Right lobe of liver (tissue), 6 donors: ENCODE measurements around the gene ZMYND8. TPM values are rescaled to one million over a fixed set of nuclear protein-coding genes. Genes with fewer than 3 reads are reported as not detected.

Experiments used
- ATAC-seq, 4 donors: fragments of 200-7000 bp; cut with Tn5 transposase; one replicate each; pipeline ENCODE4 v1.9.1; 2020; ENCODE audit warnings: mild to moderate bottlenecking in 4 of 4, moderate library complexity in 4 of 4
- DNase-seq, 3 donors: peaks; one replicate each; pipeline ENCODE4 v3.0.0-alpha.2; 2020
- H3K27ac ChIP-seq, 3 donors: fragments of 200-600 bp; one replicate each; pipeline ENCODE4 v1.8.0; 2022
- H3K27me3 ChIP-seq, 2 donors: fragments of 200-600 bp; one replicate each; pipeline ENCODE4 v1.8.0; 2022
- H3K36me3 ChIP-seq, 4 donors: fragments of 200-600 bp; sonication (generic) in 1 of 4; one replicate each; pipeline versions ENCODE4 v1.5.1 to v1.8.0; 2017 to 2022; ENCODE audit warnings: control low read depth in 1 of 4
- H3K4me1 ChIP-seq, 4 donors: fragments of 200-600 bp; sonication (generic) in 1 of 4; one replicate each; pipeline versions ENCODE4 v1.5.1 to v1.8.0; 2017 to 2022; ENCODE audit warnings: control low read depth in 1 of 4
- H3K4me3 ChIP-seq, 3 donors: fragments of 200-600 bp; one replicate each; pipeline ENCODE4 v1.8.0; 2022
- H3K9me3 ChIP-seq, 4 donors: fragments of 200-600 bp; sonication (generic) in 1 of 4; one replicate each; pipeline versions ENCODE4 v1.5.1 to v1.8.0; 2017 to 2022; ENCODE audit warnings: control low read depth in 1 of 4
- POLR2A ChIP-seq: fragments of 450-650 bp; IDR thresholded peaks from one replicate; pipeline ENCODE4 v1.6.1; 2017; ENCODE audit warnings: antibody characterized with exemption, mild to moderate bottlenecking
- WGBS: methylation state at CpG from one replicate; pipeline ENCODE4 v1.1.6; 2018; ENCODE audit warnings: low coverage, low lambda C conversion rate; ENCODE audit not compliant: insufficient coverage; ENCODE audit errors: missing lambda C conversion rate; 5-methylcytosine and 5-hydroxymethylcytosine counted together
- intact Hi-C, 2 donors: fragments of 100-400 bp; cut with DNase I; formaldehyde crosslinking; loops; one replicate each; pipeline versions ENCODE4 v1.11.2 to v1.14.1; 2022
- total RNA-seq, 6 experiments: library from RNA; depleted of rRNA in 2 of 6; stranded (reverse); fragments of >200 nt in 2 of 6; fragmentation: NEBNext Ultra II Directional in 3 of 6; extraction: Animal tissue kit (Norgen Biotek cat#: 25700) in 3 of 6; gene quantifications; one replicate each; pipeline versions ENCODE4 v1.1.0 to v1.2.4, GENCODE V29; 2016 to 2023
- TF ChIP-seq, protein P1 (sequence below), 4 donors: fragments of 200-600 bp in 3 of 4; fragments of 450-650 bp in 1 of 4; IDR thresholded peaks; one replicate each; pipeline versions ENCODE4 v1.5.1 to v1.8.0; 2016 to 2022; ENCODE audit warnings: antibody characterized with exemption in 4 of 4, mild to moderate bottlenecking in 2 of 4
- donor health status: DM: no; HTN: yes; CAD: no.
- donor health status: DM: no; HTN: no; CAD: no.
- donor health status: DM: no; HTN: no; CAD: no.
- donor health status: DM: no; HTN: yes; CAD: no.
- donor health status: DM: no; HTN: yes; CAD: no.

ZMYND8 gene
- total RNA-seq, 6 experiments from 2014 or later = 7.8 to 25.7 (median 13.8) TPM

DNA sequence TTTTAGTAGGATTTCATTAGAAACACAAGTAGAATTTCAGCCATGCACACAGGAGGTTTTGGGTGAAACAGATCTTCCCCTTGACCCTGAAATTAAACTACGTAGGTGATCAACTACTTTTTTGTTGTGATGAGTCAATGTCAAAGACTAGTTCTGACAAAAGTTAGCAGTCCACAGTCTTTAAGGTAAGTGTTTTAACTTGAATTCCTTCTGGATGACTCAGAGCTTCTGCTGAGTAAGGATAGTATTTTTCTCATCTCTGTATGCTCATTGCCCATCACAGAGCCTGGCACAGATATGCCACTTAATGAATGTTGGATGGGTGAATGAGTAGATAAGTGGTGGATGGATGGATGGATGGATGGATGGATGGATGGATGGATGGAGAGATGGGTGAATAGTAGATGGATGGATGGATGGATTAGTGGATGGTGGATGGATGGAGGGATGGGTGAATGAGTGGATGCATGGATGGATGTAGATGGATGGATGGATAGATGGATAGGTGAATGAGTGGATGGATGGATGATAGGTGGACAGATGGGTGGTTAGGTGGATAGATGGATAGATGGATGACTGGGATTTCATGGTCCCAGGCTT is 165.3 kb downstream of the ZMYND8 start:
- 42% methylated on average over 1 of the region's 1 CpG for WGBS
- H3K4me3 ChIP-seq = no peak overlapping the region
- intact Hi-C loops = no loop called here
- DNase-seq (no peak), ATAC-seq (no peak)
- no peaks in the 10 kb centered on the region for H3K9me3 ChIP-seq
- H3K4me1 ChIP-seq = no peaks in the 10 kb centered on the region
- TF ChIP-seq, protein P1, sequence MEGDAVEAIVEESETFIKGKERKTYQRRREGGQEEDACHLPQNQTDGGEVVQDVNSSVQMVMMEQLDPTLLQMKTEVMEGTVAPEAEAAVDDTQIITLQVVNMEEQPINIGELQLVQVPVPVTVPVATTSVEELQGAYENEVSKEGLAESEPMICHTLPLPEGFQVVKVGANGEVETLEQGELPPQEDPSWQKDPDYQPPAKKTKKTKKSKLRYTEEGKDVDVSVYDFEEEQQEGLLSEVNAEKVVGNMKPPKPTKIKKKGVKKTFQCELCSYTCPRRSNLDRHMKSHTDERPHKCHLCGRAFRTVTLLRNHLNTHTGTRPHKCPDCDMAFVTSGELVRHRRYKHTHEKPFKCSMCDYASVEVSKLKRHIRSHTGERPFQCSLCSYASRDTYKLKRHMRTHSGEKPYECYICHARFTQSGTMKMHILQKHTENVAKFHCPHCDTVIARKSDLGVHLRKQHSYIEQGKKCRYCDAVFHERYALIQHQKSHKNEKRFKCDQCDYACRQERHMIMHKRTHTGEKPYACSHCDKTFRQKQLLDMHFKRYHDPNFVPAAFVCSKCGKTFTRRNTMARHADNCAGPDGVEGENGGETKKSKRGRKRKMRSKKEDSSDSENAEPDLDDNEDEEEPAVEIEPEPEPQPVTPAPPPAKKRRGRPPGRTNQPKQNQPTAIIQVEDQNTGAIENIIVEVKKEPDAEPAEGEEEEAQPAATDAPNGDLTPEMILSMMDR (IDR thresholded peaks at IDR 0.05) = no peak
- no peak for TF ChIP-seq POLR2A
- H3K27me3 ChIP-seq = no peaks in the 10 kb centered on the region
- H3K27ac ChIP-seq = no peak overlapping the region
- no peaks in the 10 kb centered on the region for H3K36me3 ChIP-seq

DNA sequence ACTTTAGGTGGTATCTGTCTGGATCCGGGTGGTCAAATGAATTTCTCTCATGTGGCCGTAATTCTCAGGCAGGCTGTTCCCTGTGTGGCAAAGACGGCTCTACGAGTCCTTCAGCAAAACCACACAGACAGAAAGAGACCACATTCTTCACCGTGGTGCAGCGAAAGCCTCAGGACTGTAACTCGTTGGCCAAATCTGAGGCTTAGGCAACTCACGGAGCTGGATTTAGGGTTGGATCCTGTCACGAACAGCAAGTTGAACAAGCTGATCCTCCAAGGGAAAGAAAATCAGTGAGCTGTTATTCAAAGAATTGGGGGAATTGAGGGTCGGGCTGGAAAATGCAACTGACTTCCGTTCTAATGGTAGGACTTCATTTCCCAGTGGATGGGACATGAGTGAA is 167.4 kb downstream of the ZMYND8 start:
- no peak for DNase-seq
- Histone ChIP-seq H3K27me3 (no peaks in the 10 kb centered on the region), H3K27ac (no peak overlapping the region), H3K4me1 (no peaks in the 10 kb centered on the region), H3K4me3 (no peak overlapping the region), H3K9me3 (no peaks in the 10 kb centered on the region), H3K36me3 (no peaks in the 10 kb centered on the region)
- intact Hi-C loops = no loop called here
- ATAC-seq = no peak
- TF ChIP-seq, protein P1 (IDR thresholded peaks at IDR 0.05) = no peak
- TF ChIP-seq POLR2A = no peak
- 52% methylated on average over 10 of the region's 11 CpGs for WGBS

DNA sequence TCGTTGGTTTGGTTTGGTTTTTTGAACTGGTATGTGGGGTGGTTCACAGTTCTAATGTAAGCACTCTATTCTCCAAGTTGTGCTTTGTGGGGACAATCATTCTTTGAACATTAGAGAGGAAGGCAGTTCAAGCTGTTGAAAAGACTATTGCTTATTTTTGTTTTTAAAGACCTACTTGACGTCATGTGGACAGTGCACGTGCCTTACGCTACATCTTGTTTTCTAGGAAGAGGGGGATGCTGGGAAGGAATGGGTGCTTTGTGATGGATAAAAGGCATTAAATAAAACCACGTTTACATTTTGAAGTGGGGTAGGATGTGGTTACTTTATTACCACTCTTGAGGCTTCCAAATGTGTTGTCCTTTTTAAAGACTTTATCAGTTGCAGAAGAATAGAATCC is 168.0 kb downstream of the ZMYND8 start:
- WGBS = 60% methylated on average over 5 of the region's 5 CpGs
- intact Hi-C loops = no loop called here
- H3K27me3 ChIP-seq = no peaks in the 10 kb centered on the region
- TF ChIP-seq, protein P1 (IDR thresholded peaks at IDR 0.05) = no peak
- TF ChIP-seq POLR2A = no peak
- ATAC-seq (no peak), DNase-seq (no peak)
- no peak overlapping the region for H3K4me3 ChIP-seq
- H3K27ac ChIP-seq = no peak overlapping the region
- no peaks in the 10 kb centered on the region for H3K9me3 ChIP-seq
- H3K36me3 ChIP-seq = no peaks in the 10 kb centered on the region
- H3K4me1 ChIP-seq = no peaks in the 10 kb centered on the region

DNA sequence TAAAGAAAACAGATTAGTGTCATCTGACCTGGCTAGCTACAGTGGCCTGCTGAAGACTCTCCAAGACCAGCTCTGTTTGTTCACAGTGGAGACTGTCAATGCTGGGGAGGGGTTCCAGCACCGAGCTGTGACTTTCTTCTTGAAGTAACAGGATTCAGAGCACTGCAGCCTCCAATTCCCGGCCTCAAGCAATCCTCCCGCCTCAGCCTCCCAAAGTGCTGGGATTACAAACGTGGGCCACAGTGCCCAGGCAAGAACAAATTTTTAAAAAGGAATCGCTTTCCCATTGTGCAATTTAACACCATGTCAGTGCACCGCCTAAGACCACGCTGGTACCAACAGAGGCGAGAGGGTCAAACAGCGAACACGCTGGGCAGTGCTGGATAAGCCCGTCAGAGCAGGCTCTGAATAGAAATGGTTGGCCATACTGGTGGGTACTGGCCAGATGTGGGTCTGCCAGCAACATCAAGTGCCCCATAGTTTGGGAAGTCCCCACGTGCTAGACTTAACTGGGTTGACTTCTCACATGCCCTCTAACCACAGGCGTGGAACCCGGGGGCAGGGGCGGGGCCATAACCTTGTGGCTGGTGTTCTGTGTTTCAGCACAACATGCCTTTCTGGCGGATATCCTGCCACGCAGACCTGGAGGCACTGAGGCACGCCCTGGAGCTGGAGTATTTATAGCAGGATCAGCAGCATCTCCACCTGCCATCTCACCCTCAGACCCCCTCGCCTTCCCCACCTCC is 168.9 kb downstream of the ZMYND8 start:
- no peak for DNase-seq
- ATAC-seq = no peak
- 71% methylated on average over 10 of the region's 19 CpGs for WGBS
- Histone ChIP-seq H3K27ac (no peak overlapping the region), H3K4me1 (no peaks in the 10 kb centered on the region), H3K4me3 (no peak overlapping the region), H3K27me3 (no peaks in the 10 kb centered on the region), H3K36me3 (no peaks in the 10 kb centered on the region), H3K9me3 (no peaks in the 10 kb centered on the region)
- TF ChIP-seq, protein P1 (IDR thresholded peaks at IDR 0.05) = no peak
- no peak for TF ChIP-seq POLR2A
- intact Hi-C loops = no loop called here
